ENCODE measurements around the gene URI1.
"Not testable (repeated sequence)": the region's sequence is repeated elsewhere in the genome, so short reads cannot be mapped to it uniquely, and the experiment has no call there.

URI1 gene

DNA sequence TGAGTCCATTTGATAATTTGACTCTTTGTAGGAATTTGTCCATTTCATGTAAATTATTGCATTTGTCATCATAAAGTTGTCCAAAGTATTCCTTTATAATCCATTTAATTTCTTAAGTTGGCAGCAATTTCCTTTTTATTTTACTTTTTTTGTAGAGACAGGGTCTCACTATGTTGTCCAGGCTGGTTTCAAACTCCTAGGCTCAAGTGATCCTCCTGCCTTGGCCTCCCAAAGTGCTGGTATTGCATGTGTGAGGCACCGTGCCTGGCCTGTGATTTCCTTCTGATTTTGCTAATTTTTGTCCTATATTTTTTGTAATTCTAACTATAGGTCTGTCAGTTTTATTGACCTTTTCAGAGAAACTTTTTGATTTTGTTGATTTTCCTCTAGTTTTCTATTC, 84.9 kb downstream of the URI1 start:
- no peak for DNase-seq (ENCODE audit: low read depth)

DNA sequence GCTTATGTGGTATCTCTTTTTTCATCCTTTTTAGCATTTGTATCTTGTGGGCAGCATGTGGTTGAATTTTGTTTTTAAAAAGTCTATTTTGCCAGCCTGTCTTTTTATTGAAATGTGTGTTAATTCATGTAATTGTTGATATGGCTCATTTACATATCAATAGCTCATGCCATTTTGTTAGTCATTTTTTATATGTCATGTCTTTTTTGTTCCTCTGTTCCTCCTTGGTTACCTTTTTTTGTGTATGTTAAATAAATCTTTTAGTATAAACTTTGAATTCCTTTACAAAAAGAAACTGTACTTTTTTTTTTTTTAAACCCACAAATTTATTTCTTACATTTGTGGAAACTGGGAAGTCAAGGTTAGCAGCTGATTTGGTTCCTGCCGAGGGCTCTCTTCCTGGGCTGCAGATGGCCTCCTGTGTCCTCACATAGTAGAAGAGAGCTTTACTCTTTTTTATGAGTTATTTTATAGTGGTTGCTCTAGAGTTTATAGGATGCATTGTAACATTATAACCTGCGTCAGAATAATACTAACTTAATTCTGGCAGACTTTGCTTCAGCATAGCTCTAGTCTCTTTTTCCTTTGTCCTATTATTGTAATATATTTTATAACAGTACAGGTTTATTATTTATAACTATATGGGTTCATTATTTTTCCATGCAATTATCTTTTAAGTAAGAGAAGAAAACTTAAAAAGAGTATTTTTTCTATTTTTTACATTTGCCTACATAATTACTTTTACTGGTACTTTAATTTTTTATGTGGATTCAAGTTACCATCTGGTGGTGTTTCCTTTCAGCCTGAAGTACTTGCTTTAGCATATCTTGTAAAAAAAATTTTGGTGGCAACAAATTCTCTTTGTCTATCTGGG, 86.3 kb downstream of the URI1 start:
- DNase-seq (ENCODE audit: low read depth), result no peak

DNA sequence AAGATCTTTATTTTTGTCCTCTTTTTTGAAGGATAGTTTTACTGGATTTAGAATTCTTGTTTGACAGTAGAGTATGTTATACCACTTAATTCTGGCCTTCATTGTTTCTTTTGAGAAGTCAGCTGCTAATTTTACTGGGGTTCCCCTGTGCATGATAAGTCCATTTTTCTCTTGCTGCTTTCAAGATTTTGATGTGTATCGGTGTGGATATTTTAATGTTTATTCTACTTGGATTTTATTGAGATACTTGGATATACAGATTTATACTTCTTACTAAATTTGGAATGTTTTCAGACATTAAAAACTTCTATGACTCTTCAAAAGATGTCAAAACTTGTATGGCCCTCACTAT, 86.9 kb downstream of the URI1 start:
- no peak for DNase-seq (ENCODE audit: low read depth)

DNA sequence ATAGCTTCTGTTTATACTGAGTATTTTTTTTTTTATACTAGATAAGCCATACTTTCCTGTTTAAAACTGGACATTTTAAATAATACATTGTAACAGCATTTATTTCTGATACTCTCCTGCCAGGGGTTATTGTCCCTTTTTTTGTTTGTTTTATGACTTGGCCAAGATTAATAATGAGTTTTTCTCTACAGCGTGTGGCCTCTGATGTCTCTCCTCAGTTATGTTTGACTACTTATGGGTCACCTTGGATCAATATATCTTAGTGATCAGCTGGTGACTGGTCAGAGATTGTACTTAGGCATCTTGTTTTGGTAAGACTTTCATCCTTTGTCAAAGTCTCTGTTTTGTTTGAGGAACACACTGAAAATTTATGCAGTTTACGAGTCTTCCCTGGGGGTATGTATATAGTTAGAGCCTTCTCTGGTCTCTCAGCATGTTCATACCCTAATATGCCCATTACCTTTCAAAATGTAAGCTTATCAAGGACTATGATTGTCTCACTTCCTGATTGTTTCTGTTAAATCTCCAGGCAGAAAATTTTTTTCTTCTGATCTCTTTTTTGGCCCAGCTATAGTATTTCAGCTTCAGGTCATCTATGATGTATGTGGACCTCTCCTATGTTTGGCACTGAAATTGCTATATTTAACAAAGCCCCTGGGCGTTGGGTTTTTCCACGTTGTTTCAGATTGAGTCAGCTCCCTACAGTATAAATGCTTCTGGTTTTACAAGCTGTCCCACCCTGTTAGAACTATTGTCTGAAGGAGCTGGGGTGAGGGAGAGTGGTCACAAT, 87.9 kb downstream of the URI1 start:
- DNase-seq (ENCODE audit: low read depth), result no peak

DNA sequence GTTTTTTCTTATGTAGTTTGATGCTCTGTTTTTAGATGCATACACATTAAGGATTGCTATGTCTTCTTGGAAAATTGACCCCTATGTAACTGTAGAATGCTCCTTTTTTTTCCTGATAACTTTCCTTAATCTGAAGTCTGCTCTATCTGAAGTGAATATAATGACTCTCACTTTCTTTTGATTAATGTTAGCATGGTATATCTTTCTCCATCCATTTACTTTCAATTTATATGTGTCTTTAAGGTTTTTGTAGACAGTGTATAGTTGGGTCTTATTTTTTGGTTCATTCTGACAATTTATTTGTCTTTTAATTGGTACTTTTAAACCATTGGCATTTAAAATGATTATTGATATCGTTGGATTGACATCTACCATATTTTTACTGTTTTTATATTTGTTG, 92.3 kb downstream of the URI1 start:
- no peak for DNase-seq (ENCODE audit: low read depth)

DNA sequence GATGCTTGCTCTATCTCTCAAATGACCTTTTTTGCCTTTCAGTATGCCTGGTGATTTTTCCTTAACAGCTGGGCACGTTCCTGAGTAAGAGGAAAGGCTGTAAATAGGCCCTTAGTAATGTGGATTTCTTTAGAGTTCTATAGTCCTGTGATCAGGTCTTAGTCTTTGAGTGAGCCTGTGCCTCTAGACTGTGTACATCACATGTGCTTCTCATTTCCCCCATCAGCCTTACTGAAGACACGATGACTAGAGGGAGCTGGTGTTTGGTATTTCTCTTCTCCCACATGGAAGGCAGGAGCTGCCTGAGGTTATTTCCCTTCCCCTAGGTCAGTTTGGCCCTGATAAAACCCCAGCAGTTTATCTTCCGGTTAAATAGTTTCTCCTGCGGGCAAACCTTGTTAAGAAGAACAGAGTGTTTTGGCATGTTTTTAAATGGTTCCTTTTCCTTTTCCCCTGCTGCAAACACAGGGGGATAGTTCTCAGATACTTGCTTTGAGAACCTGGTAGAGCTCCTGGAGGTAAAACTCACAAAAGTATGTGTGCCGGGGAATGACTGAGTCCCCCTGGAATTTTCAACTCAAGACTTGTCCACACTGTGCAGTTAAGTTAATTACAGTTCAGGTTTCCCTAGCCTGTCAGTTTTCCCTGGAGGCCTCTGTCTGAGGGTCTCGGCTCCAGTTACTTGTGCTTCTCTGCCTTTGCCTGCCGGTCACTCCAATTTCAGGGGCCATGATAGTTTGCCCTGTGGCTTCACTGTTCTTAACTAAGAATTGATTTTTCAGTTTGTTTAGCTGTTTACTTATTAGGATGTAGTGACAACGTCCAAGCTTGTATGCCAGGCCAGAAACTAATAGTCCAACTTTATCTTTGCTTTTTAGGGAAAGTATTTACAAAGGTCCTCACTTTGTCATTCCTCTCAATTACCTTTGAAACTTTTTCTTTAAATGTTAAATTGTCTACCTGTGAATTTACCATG, 94.4 kb downstream of the URI1 start:
- DNase-seq (ENCODE audit: low read depth), result no peak

DNA sequence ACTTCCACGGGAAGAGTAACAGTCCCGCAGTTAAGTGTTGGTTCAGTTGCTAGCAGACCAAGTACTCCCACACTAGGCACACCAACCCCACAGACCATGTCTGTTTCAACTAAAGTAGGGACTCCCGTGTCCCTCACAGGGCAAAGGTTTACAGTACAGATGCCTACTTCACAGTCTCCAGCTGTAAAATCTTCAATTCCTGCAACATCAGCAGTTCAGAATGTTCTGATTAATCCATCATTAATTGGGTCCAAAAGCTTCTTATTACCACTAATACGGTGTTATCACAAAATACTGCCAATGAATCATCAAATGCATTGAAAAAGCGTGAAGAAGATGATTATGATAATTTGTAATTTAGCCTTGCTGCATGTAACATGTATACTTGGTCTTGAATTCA, 95.8 kb downstream of the URI1 start:
- no peak for DNase-seq (ENCODE audit: low read depth)

DNA sequence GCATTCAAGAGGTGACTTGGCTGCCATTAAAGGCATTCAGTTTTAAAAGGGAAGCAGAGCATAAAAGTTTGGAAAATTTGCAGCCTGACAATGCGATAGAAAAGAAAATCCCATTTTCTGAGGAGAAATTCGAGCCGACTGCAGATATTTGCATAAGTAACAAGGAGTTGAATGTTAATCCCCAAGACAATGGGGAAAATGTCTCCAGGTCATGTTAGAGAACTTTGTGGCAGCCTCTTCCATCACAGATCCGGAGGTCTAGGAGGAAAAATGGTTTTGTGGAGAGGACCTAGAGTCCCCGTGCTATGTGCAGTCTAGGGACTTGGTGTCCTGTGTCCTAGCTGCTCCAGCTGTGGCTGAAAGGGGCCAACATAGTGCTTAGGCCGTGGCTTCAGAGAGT, 99.9 kb downstream of the URI1 start:
- not testable (repeated sequence) for DNase-seq (ENCODE audit: low read depth)

DNA sequence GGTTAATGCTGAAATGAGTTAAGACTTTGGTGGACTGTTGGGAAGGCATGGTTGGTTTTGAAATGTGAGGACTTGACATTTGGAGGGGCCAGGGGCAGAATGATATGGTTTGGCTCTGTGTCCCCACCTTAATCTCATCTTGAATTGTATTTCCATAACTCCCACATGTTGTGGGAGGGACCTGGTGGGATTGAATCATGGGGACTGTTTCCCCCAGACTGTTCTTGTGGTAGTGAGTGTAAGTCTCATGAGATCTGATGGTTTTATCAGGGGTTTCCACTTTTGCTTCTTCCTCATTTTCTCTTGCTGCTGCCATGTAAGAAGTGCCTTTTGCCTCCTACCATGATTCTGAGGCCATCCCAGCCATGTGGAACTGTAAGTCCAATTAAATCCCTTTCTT, 101.0 kb downstream of the URI1 start:
- DNase-seq (ENCODE audit: low read depth), result not testable (repeated sequence)

DNA sequence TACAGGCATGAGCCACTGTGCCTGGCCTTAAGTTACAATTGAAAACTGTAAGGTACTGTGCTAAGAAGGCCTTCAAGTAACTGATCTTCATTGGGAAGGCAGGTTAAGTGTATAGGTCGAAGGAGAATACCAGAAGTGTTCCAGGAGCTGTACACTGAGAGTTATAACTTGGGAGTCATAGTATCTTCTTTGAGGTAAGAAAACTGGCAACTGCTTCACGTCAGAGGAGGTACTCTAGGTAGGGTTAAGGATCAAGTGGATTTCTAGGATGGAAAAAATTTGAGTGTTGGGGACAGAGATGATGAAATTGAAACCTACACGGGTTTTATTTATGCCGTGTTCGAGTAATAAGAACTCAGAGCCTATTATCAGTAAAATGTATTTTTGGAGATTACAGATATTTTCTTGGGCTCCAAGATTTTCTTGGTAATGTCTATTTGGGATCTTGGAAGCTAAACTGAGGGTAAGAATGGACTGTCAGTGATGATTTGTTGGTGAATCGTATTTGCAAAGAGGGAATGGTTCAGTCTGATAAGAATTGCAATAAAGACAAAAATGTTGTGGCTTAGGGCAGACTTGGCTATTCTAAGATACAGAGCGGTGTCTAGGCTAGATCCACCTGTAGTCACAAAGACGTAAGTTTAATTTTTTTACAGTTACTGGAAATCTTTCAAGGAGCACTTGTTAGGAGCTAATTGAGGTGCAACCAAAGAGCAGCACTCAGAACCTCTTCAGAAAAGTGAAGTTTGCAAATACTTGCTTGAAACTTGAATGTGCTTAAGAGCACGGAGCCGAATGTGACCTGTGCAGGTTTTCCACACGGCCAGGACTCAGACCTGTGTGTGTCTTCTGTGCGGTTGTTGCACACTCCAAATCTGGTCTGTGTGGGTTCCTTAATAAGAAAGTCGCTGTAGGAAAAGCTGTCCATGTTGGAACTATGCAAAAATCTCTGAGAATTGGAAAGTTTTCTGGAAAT, 102.5 kb downstream of the URI1 start:
- no peak for DNase-seq (ENCODE audit: low read depth)

DNA sequence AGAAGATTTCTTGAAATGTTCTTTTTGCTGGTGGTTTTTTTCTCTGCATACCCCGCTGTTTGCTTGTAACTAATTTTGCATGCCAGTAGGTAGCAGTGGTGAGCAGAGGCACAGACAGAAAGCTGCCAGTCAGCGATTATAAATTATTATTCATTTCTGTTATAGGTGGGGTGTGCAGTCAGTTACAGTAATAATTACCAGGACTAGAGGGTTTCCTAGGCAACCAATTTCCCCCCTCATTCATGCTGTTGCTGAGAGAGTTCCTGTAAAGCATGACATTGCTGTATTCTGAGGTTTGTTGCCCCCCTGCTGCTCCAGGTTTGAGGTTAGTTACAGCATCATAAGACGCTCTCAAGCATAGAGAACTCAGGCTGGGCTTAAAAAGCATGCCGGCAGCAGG, 104.5 kb downstream of the URI1 start:
- no peak for DNase-seq (ENCODE audit: low read depth)

DNA sequence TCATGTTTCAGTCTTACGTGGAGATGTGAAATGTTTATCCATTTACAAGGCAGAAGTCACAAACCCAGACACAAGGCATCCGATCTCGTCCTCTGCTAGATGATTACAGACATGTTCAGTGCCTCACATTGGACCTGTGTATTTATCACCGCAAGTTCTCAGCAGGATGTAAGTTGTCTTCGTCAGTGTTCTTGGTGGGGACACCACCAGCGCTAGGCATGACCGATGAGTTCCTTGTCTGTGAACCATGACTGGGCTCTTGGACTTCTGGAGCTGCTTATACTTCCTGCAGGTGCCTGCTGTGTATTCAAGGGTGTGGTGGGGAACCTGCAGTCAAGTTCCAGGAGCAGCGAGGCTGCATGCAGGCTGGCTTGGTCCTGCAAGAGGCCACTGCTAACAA, 105.4 kb downstream of the URI1 start:
- DNase-seq (ENCODE audit: low read depth), result no peak

DNA sequence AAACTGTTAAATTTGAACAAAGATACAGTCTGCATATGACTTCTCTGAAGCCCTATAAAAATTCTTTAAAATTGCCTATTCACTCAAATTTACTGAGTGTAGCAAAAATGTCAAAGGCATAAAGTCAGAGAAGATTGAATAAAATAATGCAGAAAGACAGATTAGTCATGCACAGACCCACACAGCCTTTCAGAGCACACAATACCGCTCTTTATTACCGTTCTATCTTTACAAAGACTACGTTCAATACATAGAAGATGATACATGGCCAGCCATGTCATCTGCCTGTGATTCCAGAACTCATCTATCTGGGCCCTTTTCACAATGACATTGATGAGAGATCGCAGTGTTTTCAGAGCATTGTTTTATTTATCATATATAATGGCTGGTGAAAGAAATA, 107.2 kb downstream of the URI1 start:
- DNase-seq (ENCODE audit: low read depth), result no peak

DNA sequence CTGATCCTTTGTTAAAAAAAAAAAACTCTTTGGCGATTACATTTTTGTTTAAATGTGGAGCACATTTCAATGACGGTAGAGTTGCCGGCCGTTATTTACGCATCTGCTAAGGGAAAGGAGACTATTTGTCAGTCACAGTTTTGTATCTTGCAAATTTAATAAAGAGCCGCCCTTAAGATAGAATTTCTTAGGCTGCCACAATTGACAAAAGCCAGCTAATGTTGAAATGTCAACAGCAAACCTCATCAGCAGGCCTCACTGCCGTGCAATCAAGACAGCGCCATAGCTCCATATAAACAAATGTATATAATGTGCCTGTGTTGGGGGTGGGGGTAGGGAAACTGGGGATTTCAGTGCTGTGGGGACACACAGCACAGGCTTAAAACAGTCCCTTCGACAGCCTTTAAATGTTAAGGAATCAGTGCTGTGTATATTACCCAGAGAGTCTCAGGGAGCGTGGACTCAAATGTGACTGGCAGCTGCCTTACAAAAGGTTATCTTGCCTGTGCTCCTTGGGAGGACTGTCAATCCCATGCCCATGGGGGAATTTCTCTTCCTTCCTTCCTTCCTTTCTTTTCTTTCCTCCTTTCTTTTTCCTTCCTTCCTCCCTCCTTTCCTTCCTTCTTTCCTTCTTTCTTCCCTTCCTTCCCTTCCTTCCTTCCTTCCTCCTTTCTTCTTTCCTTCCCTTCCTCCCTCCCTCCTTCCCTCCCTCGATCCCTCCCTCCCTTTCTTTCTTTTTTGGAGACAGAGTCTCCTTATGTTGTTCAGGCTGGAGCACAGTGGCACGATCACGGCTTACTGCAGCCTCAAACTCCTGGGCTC, 108.0 kb downstream of the URI1 start:
- no peak for DNase-seq (ENCODE audit: low read depth)

DNA sequence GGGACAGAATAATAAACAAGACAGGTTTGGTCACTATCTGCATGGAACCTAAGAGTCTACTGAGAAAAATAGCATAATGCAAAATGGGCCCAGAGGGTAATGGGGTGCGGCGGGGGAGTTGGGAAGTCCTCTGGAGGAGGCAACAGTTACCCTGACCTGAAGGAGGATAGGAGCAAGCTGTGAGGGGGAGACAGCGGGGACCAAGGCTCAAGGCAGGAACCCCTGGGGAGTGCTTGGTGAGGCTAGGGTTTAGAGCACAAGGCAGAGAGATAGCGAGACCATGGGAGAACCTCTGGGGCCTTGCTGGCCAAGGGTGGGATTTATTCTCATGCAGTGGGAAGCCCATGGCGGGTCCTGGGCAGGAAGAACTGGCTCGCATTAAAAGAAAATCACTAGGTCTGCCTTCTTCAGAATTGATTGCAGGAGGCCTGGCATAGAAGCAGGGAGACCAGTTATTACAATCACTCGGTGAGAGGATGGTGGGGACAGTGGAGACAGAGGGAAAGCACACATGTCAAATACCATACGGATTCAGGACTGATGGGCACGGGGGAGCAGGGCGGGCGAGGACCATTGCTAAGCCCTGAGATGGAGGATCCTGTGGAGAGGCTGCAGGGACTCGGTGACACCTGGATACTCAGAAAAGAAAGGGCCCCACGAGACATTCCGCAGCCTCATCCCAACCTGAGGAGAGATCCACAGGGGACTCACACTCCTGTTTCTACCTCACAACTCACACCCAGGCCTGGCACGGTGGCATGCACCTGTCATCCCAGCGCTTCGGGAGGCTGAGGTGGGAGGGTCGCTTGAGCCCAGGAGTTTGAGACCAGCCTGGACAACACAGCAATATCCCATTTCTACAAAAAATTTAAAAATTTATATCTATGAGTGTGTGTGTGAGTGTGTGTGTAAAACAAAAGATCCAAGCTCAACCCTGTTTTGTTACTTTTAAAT, 110.4 kb downstream of the URI1 start:
- no peak for DNase-seq (ENCODE audit: low read depth)

DNA sequence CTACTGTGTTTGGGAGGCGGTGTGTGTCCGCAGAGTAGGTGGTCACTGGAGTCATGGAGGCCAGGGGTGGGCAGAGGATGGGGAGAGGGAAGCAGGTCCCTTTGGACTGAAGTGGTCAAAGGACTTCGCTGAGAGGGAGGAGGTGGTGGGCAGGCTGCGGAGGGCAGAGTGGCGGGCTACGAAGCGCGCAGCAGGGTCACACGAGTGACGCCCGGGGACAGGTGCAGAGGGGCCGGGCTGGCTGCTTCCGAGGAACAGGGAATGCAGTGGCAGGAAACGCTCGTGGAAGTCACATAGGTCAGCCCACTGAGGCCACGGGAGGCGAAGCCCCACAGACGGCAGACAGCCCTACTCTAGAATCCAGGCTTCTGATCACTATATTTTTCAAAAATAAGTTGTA, 111.5 kb downstream of the URI1 start:
- DNase-seq (ENCODE audit: low read depth), result no peak

DNA sequence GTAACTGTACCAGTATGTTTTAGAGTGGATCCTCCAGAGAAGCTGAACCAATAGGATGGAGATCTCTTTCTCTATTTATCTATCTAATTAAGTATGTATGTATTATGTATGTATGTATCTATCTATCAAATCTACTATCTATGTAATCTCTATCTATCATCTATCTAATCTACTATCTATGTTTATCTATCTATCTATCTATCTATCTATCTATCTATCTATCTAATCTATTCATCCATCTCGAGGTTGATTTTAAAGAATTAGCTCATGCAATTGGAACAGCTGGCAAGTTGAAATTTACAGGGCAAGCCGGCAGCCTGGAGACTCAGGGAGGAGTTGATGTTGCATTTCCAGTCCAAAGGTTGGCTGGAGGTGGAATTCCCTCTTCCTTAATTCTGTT, 112.2 kb downstream of the URI1 start:
- DNase-seq (ENCODE audit: low read depth), result no peak

DNA sequence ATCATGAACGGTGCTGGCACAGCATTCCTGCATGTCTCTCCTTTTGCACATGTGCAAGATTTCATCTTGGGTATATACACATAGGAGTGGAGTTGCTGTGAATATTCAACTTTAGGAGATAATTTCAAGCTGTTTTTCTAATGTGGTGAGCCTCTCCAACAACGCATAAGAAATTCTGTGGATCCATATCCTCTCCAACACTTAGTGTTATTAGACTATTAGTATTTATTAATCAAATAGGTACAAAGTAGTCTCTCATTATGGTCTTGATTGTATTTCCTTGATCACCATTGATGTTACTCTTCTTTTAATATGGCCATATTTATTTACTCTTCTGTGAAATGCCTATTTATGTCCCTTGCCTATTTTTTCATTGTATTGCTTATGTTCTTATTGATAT, 114.5 kb downstream of the URI1 start:
- DNase-seq (ENCODE audit: low read depth), result no peak
